ENCODE measurements around the gene TNFRSF12A.

- TF ChIP-seq CTCF (IDR thresholded peaks at IDR 0.05) (no peak), POLR2A (IDR thresholded peaks at IDR 0.05) (no peak), EP300 (IDR thresholded peaks at IDR 0.05) (no peak)
Measured at GRCh38 chr16:2982402-2982801, 37.8 kb upstream of the TNFRSF12A start.
